ENCODE results near the gene NOL8.

NOL8 gene

GRCh38 chr9:92328225-92328624 lies 3.1 kb upstream of the NOL8 start:
- peak; percentile 30 to 44 for DNase-seq
- TF ChIP-seq POLR2A (IDR thresholded peaks at IDR 0.05; ENCODE audit: low read length) (no peak), GATA1 (IDR thresholded peaks at IDR 0.05; ENCODE audit: low read depth, low read length) (no peak)

GRCh38 chr9:92327283-92327850 lies 2.2 kb upstream of the NOL8 start:
- peak; percentile 21 to 50 for DNase-seq
- TF ChIP-seq POLR2A (IDR thresholded peaks at IDR 0.05; ENCODE audit: low read length): no peak
- TF ChIP-seq GATA1 (IDR thresholded peaks at IDR 0.05; ENCODE audit: low read depth, low read length): no peak

DNA sequence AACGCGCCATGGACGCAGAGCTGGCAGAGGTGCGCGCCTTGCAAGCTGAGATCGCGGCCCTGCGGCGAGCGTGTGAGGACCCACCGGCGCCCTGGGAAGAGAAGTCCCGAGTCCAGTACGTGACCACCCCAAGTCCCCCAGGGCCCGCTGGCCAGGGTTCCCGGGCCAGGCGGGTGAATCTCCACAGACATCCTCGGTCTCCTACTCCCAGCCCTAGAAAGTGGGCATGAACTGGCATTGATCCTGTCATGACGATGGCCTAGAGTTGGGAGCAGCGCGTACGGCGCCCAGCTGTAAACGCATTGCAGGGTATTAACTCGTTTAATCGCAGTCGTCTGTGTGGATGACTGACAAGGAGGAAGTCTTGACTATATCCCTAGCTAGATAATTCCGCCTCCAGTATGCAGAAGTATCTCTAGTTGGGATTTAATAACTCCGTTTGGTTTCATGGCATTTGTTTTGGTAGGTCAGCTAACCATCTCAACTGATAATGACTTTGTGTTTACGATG lies 896 bp upstream of the NOL8 start:
- TF ChIP-seq POLR2A (IDR thresholded peaks at IDR 0.05; ENCODE audit: low read length) (peak; percentile 20), GATA1 (IDR thresholded peaks at IDR 0.05; ENCODE audit: low read depth, low read length) (no peak)
- DNase-seq: peak; percentile 73 to 75

- no peak for DNase-seq
Observed at GRCh38 chr9:92324889-92325268, 271 bp downstream of the NOL8 start.

DNA sequence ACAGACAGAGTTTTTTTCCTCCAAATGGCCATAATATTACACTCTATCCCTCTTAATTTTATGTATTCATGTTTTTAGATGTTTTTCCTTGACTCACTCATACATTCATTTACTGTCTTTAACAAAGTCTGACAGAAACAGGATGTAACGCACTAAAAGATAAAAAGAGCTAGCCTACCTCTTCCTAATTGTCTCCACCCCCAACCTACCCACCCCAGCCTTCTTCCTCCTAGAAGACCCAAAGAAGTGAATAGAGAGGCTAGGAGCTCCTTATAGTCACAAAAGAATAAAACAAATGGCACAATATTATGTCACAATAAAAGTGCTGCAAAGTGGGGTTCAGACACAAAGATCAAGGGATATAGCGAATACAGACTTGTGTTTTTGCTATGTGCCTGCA lies 719 bp downstream of the NOL8 start:
- DNase-seq: peak; percentile 30 to 45

More at GRCh38 chr9:92324889-92325268, 271 bp downstream of the NOL8 start:
- no peak for TF ChIP-seq POLR2A (IDR thresholded peaks at IDR 0.05; ENCODE audit: low read length)
- no peak for TF ChIP-seq GATA1 (IDR thresholded peaks at IDR 0.05; ENCODE audit: low read depth, low read length)

DNA sequence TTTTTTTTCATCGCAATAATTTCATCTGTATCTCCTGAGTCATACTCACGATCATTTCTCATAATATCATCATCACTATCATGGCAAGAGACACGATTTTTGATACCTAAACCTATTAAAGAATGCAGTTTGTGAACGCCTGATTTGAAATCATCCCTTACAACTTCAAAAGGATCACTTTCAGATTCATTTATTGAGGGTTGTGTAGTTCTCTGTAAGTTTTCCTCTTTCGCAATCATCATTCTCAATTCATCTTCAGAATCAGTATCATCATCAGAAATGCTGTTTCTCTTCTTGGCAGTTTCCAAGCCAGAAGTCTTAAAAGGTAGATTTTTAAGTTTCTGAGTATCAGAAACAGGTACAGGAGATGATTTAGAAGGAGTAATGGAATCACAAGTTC lies 9.7 kb downstream of the NOL8 start:
- no peak for DNase-seq
- TF ChIP-seq POLR2A (IDR thresholded peaks at IDR 0.05; ENCODE audit: low read length) (no peak), GATA1 (IDR thresholded peaks at IDR 0.05; ENCODE audit: low read depth, low read length) (no peak)

More for the DNA sequence above, 719 bp downstream of the NOL8 start:
- TF ChIP-seq GATA1 (IDR thresholded peaks at IDR 0.05; ENCODE audit: low read depth, low read length) (no peak), POLR2A (IDR thresholded peaks at IDR 0.05; ENCODE audit: low read length) (no peak)

DNA sequence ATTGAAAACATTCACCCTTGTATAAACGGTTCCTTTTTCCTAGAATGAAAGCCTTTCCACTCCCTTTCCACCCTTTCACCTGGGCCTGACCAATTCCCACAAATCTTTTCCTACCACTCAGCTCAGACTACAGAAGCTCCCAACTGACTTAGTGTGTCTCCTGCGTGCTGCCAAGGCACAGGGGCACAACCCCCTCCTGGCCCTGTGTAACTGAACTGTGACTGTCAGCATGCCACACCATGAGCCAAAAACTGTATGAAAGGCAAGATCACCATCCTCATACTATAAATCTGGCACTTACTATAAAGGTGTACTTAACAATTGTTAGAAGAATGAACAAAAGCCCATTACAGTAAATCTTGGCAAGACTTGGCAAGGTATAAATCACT lies 11.5 kb downstream of the NOL8 start:
- DNase-seq: no peak
- no peak for TF ChIP-seq GATA1 (IDR thresholded peaks at IDR 0.05; ENCODE audit: low read depth, low read length)
- no peak for TF ChIP-seq POLR2A (IDR thresholded peaks at IDR 0.05; ENCODE audit: low read length)

- DNase-seq: peak; percentile 25 to 36
- TF ChIP-seq POLR2A (IDR thresholded peaks at IDR 0.05; ENCODE audit: low read length) (no peak), GATA1 (IDR thresholded peaks at IDR 0.05; ENCODE audit: low read depth, low read length) (no peak)
Observed at GRCh38 chr9:92312887-92313623, 12.1 kb downstream of the NOL8 start.

DNA sequence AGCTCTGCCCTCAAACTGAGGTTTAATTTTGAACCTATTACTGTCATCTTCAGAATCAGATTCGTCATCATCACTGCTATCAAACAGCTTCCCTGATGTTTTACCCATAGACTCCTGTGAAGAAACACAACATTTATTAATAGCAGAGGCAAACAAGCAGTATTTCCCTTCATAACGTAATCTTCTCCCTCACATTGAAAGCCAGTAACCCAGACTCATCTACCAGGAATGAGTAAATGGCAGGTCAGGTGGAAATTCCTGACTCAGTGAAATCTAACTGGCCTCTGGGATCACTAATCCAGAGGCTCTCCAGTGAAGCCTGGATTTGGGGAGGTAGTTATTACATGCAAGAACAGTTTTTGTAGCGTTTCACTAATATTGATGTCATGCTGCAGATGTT lies 14.6 kb downstream of the NOL8 start:
- TF ChIP-seq GATA1 (IDR thresholded peaks at IDR 0.05; ENCODE audit: low read depth, low read length) (no peak), POLR2A (IDR thresholded peaks at IDR 0.05; ENCODE audit: low read length) (no peak)
- no peak for DNase-seq

- DNase-seq: no peak
- TF ChIP-seq GATA1 (IDR thresholded peaks at IDR 0.05; ENCODE audit: low read depth, low read length): no peak
- TF ChIP-seq POLR2A (IDR thresholded peaks at IDR 0.05; ENCODE audit: low read length): no peak
Observed at GRCh38 chr9:92308893-92309292, 16.3 kb downstream of the NOL8 start.

GRCh38 chr9:92300936-92301335 lies 24.2 kb downstream of the NOL8 start:
- no peak for DNase-seq
- TF ChIP-seq GATA1 (IDR thresholded peaks at IDR 0.05; ENCODE audit: low read depth, low read length) (no peak), POLR2A (IDR thresholded peaks at IDR 0.05; ENCODE audit: low read length) (no peak)

GRCh38 chr9:92299116-92299515 lies 26.0 kb downstream of the NOL8 start:
- TF ChIP-seq POLR2A (IDR thresholded peaks at IDR 0.05; ENCODE audit: low read length) (no peak), GATA1 (IDR thresholded peaks at IDR 0.05; ENCODE audit: low read depth, low read length) (no peak)
- no peak for DNase-seq

GRCh38 chr9:92298036-92298435 lies 27.1 kb downstream of the NOL8 start:
- no peak for DNase-seq
- TF ChIP-seq GATA1 (IDR thresholded peaks at IDR 0.05; ENCODE audit: low read depth, low read length) (no peak), POLR2A (IDR thresholded peaks at IDR 0.05; ENCODE audit: low read length) (no peak)

- no peak for DNase-seq
- TF ChIP-seq GATA1 (IDR thresholded peaks at IDR 0.05; ENCODE audit: low read depth, low read length): no peak
- no peak for TF ChIP-seq POLR2A (IDR thresholded peaks at IDR 0.05; ENCODE audit: low read length)
Observed at GRCh38 chr9:92297611-92298010, 27.5 kb downstream of the NOL8 start.

DNA sequence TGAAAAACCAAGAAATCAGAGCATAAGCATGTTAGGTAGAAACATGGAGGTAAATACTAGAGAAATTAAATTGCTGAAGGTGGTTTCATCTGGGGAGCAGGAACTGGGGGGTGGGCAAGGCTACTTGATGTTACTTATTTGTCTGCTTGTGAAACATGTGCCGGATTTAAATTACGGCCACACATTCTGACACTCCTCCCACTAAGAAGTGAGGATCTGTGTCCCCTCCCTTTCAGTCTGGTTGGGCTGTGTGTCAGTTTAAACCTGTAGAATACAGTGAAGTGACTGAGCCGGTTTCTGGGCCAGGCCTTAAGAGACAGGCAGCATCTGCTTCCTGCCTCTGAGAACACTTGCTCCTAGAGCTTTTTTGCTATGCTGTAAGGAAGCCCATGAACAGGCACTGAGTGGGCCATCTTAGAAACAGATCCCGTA lies 29.3 kb downstream of the NOL8 start:
- TF ChIP-seq POLR2A (IDR thresholded peaks at IDR 0.05; ENCODE audit: low read length) (no peak), GATA1 (IDR thresholded peaks at IDR 0.05; ENCODE audit: low read depth, low read length) (no peak)
- peak; percentile 67 to 76 for DNase-seq

Data from erythroblast (primary cell).